Panc1 (cell line): ENCODE measurements around the gene RAD50. TPM values are rescaled to one million over a fixed set of nuclear protein-coding genes. Genes with fewer than 3 reads are reported as not detected.

ENCODE experiments used
- ATAC-seq: fragments of 200-7000 bp; cut with Tn5 transposase; 2 replicates; pipeline ENCODE4 v1.9.1; 2020; ENCODE audit warnings: mild to moderate bottlenecking, moderate library complexity
- BruUV-seq: library from RNA; stranded (reverse); fragments of 400-500 nt; replicated peaks from 2 replicates; lab custom pipeline; 2021; lab: Mats Ljungman, UMichigan
- CTCF ChIA-PET: fragments of 300-600 bp; sonication (Branson Sonifier 250); formaldehyde crosslinking; loops from one replicate; lab custom pipeline; 2022; ENCODE audit warnings: antibody characterized with exemption; lab: Charles Lee
- POLR2A ChIA-PET: fragments of 300-600 bp; sonication (Branson Sonifier 250); formaldehyde crosslinking; loops from one replicate; lab custom pipeline; 2022; ENCODE audit warnings: antibody characterized with exemption; lab: Charles Lee
- DNase-seq: peaks from one replicate; pipeline ENCODE4 v3.0.0-alpha.2; 2010; ENCODE audit warnings: low read depth, low spot score
- H3K27ac ChIP-seq: 2 replicates; pipeline ENCODE4 v1.5.1; 2011; ENCODE audit warnings: mild to moderate bottlenecking, low read length, inconsistent platforms
- H3K27me3 ChIP-seq: fragments of 200-500 bp; sonication (Bioruptor generic); 2 replicates; pipeline ENCODE4 v1.6.0; 2014; ENCODE audit warnings: low read length, inconsistent platforms; ENCODE audit not compliant: control insufficient read depth, insufficient read depth
- H3K36me3 ChIP-seq: fragments of 200-500 bp; sonication (Bioruptor generic); 2 replicates; pipeline ENCODE4 v1.5.1; 2014; ENCODE audit warnings: inconsistent platforms, mild to moderate bottlenecking, low read length, moderate library complexity; ENCODE audit not compliant: control insufficient read depth, insufficient read depth
- H3K4me1 ChIP-seq: 2 replicates; pipeline ENCODE4 v1.5.1; 2011; ENCODE audit warnings: inconsistent platforms, mild to moderate bottlenecking, low read length, moderate library complexity; ENCODE audit not compliant: control insufficient read depth, insufficient read depth
- H3K4me3 ChIP-seq, 2 experiments: 2 replicates each; pipeline ENCODE4 v1.5.1; 2011 to 2012; ENCODE audit warnings: low read depth in 2 of 2, low read length in 2 of 2, mild to moderate bottlenecking in 2 of 2, inconsistent platforms in 1 of 2, moderate library complexity in 1 of 2
- H3K9me3 ChIP-seq: fragments of 200-500 bp; sonication (Bioruptor generic); 2 replicates; pipeline ENCODE4 v1.5.1; 2014; ENCODE audit warnings: low read depth, mild to moderate bottlenecking, inconsistent platforms, low read length, moderate library complexity; ENCODE audit not compliant: control insufficient read depth, insufficient read depth
- CTCF ChIP-seq: fragments of 450-650 bp; IDR thresholded peaks from 2 replicates; pipeline ENCODE4 v1.5.1; 2017; ENCODE audit warnings: mild to moderate bottlenecking
- POLR2AphosphoS5 ChIP-seq: IDR thresholded peaks from 2 replicates; pipeline ENCODE4 v1.6.1; 2012; ENCODE audit warnings: mild to moderate bottlenecking, low read depth, low read length, moderate library complexity
- REST ChIP-seq, 2 experiments: IDR thresholded peaks; 2 replicates each; pipeline ENCODE4 v1.6.1; 2011 to 2012; ENCODE audit warnings: low read depth in 2 of 2, control low read depth in 1 of 2, low read length in 1 of 2, mild to moderate bottlenecking in 1 of 2, moderate library complexity in 1 of 2; ENCODE audit not compliant: insufficient read depth in 1 of 2
- SIN3A ChIP-seq: IDR thresholded peaks from 2 replicates; pipeline ENCODE4 v1.6.1; 2012; ENCODE audit warnings: low read depth, mild to moderate bottlenecking, low read length, moderate library complexity, borderline replicate concordance; ENCODE audit not compliant: insufficient read depth
- TCF7L2 ChIP-seq: IDR thresholded peaks from 2 replicates; pipeline ENCODE4 v1.6.1; 2011; ENCODE audit warnings: mild to moderate bottlenecking, low read depth, low read length, inconsistent platforms
- in situ Hi-C: cut with HindIII; loops from 2 replicates; pipeline ENCODE4 v1.10.0; 2016; ENCODE audit warnings: low sequenced_read_pairs, low pct_unique_long_range_greater_than_20kb
- intact Hi-C: fragments of 100-400 bp; cut with micrococcal nuclease; formaldehyde crosslinking; loops from one replicate; pipeline ENCODE4 v1.10.0; 2022; ENCODE audit not compliant: unreplicated experiment
- total RNA-seq: library from RNA; stranded (reverse); gene quantifications from one replicate; pipeline ENCODE4 v1.2.1, GENCODE V29; 2021; ENCODE audit not compliant: unreplicated experiment

Gene RAD50
- total RNA-seq, 1 experiment from 2014 or later = 77.6 TPM

DNA sequence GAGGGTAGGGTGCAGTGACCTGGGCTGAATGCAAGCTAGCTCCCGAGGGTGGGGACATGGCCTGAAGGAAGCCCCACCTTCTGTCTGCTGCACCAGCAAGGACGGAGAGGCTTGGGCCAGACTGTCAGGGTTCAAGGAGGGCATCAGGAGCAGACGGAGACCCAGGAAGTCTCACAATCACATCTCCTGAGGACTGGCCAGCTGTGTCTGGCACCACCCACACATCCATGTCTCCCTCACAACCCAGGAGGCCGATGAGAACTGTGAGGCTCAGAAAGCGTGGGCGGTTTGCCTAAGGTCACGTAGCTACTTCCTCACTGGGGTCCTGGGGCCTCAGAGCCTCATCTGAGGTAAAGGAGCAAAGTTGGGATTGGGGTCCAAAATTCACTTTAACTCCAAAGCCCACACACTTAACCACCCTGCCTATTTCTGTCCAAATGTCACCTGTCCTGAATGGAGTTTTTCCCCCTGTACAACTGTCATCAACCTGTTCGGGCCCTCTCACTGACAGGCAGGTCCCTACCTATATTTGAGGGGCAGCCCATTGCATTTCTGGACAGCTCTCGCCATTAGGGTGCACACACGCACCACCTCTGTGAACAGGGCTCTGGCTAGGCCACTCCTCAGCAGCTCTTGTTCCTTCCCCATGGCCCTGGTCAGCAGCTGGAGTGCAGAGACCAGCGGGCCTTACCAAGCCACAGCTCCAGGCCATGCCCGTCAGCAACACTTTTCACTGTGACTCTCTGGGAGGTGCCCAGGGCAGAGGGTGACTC, 104.6 kb downstream of the RAD50 start:
- DNase-seq (no peak), ATAC-seq (no peak)
- in situ Hi-C loops (no loop called here), intact Hi-C loops (no loop called here)
- Histone ChIP-seq H3K4me1 (no peaks in the 10 kb centered on the region), H3K27ac (no peak overlapping the region), H3K9me3 (no peaks in the 10 kb centered on the region), H3K4me3 (no peak overlapping the region), H3K27me3 (no peaks in the 10 kb centered on the region), H3K36me3 (no peaks in the 10 kb centered on the region)
- TF ChIP-seq TCF7L2 = no peak
- TF ChIP-seq SIN3A = no peak
- no peak for TF ChIP-seq REST (IDR thresholded peaks at IDR 0.05; ENCODE audit: insufficient read depth in 1 of 2, low read depth in 2 of 2, low read length in 1 of 2)
- no peak for TF ChIP-seq POLR2AphosphoS5
- no peak for TF ChIP-seq CTCF
- ChIA-PET POLR2A (no interaction called here), CTCF (no interaction called here)
- no TSS peak for BruUV-seq

- Histone ChIP-seq H3K4me3 (no peak overlapping the region), H3K36me3 (no peaks in the 10 kb centered on the region), H3K9me3 (no peaks in the 10 kb centered on the region), H3K27ac (no peak overlapping the region), H3K4me1 (no peaks in the 10 kb centered on the region), H3K27me3 (no peaks in the 10 kb centered on the region)
- TF ChIP-seq SIN3A (no peak), TCF7L2 (no peak), POLR2AphosphoS5 (no peak)
- intact Hi-C loops (no loop called here), in situ Hi-C loops (no loop called here)
- ChIA-PET POLR2A (interaction anchor here (0.6 kb wide), 1 partner anchor 155 kb away, joined by 5 read pairs; no protein-coding TSS in a partner anchor), CTCF (no interaction called here)
- BruUV-seq = no TSS peak
- ATAC-seq (no peak), DNase-seq (no peak)
Observed at GRCh38 chr5:132662004-132662401, 105.2 kb downstream of the RAD50 start.
